Fibroblast of pulmonary artery (primary cell): ENCODE data around the gene DVL3.

Experiments
- DNase-seq: peaks from one replicate; pipeline ENCODE4 v3.0.0-alpha.2; 2010; ENCODE audit warnings: low read depth
- H3K4me3 ChIP-seq: replicated peaks from 2 replicates; pipeline ENCODE4 v1.5.1; 2011; ENCODE audit warnings: low read depth, mild to moderate bottlenecking, control low read depth, low read length, moderate library complexity
- CTCF ChIP-seq: IDR thresholded peaks from 2 replicates; pipeline ENCODE4 v1.5.1; 2011; ENCODE audit warnings: mild to moderate bottlenecking, control low read depth, low read length, inconsistent platforms; ENCODE audit errors: missing control alignments

DVL3 gene

DNA sequence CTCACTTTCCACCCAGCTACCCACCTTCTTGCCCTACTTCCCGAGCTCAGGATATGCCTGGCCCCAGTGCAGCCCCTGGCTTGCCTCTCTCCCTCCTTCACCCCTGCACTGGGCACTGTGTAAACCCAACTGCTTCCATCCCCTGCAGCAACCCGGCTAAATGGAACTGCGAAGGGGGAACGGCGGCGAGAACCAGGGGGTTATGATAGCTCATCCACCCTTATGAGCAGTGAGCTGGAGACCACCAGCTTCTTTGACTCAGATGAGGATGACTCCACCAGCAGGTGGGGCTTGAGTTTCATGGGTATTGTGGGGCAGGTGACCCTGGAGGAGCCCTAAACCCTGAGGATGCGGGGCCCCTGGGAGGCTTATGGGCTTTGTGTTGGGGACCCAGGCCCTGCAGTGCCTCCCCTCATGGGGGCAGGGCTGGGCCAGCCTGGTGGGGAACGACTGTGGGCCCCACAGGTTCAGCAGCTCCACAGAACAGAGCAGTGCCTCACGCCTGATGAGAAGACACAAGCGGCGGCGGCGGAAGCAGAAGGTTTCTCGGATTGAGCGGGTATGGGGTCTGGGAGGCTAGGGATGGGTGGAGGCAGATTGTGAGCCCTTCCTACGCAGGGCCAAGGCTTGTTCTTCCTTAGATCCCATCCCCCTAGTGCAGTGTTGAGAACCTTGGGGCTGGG lies 9.6 kb downstream of the DVL3 start:
- no peak for DNase-seq
- H3K4me3 ChIP-seq, result no peak overlapping the region
- TF ChIP-seq CTCF, result no peak

DNA sequence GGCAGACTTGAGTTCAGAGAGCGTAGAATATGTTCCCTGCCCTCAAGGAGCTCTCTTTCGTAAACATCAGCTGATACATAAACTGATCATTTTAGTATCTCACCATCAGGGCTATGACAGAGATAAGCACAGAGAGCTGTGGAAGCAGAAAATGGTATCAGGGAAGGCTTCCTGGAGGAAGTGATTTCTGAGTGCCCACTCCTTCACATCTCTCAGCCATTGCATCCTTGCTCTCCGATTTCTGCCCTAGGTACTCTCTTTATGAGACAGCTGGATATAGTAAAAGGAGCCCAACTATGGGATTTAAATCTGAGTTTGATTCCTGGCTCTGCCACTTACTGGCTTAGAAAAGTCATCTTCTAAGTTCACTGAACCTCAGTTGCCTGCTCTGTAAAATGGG lies 10.4 kb downstream of the DVL3 start:
- DNase-seq, result no peak
- no peak overlapping the region for H3K4me3 ChIP-seq
- no peak for TF ChIP-seq CTCF

GRCh38 chr3:184166671-184167070 lies 11.5 kb downstream of the DVL3 start:
- no peak for DNase-seq
- no peak for TF ChIP-seq CTCF
- no peak overlapping the region for H3K4me3 ChIP-seq

DNA sequence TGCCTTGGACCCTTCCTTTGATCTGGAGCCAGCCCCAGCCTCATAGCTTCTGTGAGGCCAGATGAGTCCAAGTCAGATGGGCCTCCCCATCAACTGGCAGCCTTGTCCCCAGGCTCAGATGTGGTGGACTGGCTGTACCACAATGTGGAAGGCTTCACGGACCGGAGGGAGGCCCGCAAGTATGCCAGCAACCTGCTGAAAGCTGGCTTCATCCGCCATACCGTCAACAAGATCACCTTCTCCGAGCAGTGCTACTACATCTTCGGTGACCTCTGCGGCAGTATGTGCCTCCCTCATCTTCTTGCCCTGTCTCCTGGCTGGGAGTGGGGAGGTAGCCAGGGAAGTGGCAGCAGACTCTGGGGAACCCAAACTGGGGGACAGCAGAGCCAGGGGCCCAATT lies 12.6 kb downstream of the DVL3 start:
- TF ChIP-seq CTCF, result no peak
- H3K4me3 ChIP-seq, result no peak overlapping the region
- DNase-seq, result no peak

GRCh38 chr3:184168363-184169120 lies 13.4 kb downstream of the DVL3 start:
- peak; percentile 70 for DNase-seq
- no peak overlapping the region for H3K4me3 ChIP-seq
- no peak for TF ChIP-seq CTCF

DNA sequence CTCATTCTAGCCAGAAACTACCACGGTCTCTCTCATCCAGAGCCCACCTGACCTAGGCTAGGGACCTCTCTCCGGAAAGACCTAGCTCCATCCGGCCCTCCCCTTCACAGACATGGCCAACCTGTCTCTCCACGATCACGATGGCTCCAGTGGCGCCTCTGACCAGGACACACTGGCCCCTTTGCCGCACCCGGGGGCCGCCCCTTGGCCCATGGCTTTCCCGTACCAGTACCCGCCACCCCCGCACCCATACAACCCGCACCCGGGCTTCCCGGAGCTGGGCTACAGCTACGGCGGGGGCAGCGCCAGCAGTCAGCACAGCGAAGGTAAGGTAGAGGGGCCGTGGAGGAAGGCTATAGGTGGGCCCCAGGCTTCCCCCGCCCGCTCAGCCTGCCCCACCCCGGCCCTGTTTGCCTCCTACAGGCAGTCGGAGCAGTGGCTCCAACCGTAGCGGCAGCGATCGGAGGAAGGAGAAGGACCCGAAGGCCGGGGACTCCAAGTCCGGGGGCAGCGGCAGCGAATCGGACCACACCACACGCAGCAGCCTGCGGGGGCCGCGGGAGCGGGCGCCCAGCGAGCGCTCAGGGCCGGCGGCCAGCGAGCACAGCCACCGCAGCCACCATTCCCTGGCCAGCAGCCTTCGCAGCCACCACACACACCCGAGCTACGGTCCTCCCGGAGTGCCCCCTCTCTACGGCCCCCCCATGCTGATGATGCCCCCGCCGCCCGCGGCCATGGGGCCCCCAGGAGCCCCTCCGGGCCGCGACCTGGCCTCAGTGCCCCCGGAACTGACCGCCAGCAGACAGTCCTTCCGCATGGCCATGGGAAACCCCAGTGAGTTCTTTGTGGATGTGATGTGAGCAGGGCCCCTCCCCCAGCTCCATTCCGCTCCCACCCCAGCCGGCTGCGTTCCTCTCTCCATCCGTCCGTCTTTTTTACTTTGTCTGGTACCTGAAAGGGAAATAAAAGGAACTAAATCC lies 15.0 kb downstream of the DVL3 start:
- H3K4me3 ChIP-seq, result no peak overlapping the region
- DNase-seq, result no peak
- TF ChIP-seq CTCF, result no peak
